ENCODE results near the gene RNF8.

DNA sequence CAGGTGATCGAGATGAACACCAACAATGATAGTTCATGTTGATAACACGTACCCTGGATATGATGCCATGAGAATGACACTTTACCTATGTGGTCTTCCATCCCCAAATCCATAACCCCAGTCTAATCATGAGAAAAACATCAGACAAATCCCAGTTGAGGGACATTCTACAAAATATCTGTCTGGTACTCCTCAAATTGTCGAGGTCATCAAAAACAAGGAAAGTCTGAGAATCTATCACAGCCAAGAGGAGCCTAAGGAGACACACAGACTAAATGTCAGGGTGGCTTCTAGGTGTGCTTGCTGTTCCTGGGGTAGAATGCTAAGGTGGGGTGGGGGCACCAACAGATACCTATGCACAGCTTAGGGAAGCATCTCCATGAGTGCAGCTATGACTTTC lies 2.8 kb upstream of the RNF8 start:
- TF ChIP-seq, protein P1, sequence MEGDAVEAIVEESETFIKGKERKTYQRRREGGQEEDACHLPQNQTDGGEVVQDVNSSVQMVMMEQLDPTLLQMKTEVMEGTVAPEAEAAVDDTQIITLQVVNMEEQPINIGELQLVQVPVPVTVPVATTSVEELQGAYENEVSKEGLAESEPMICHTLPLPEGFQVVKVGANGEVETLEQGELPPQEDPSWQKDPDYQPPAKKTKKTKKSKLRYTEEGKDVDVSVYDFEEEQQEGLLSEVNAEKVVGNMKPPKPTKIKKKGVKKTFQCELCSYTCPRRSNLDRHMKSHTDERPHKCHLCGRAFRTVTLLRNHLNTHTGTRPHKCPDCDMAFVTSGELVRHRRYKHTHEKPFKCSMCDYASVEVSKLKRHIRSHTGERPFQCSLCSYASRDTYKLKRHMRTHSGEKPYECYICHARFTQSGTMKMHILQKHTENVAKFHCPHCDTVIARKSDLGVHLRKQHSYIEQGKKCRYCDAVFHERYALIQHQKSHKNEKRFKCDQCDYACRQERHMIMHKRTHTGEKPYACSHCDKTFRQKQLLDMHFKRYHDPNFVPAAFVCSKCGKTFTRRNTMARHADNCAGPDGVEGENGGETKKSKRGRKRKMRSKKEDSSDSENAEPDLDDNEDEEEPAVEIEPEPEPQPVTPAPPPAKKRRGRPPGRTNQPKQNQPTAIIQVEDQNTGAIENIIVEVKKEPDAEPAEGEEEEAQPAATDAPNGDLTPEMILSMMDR (IDR thresholded peaks at IDR 0.05) = no peak
- no peak for TF ChIP-seq POLR2A (IDR thresholded peaks at IDR 0.05)
